ENCODE data around the gene PPP1R36.

Gene PPP1R36

GRCh38 chr14:64549791-64550620, at the start of gene PPP1R36:
Gene PPP1R36 (plus strand): TSS chr14:64549961. CDS start chr14:64549998, 37 bp downstream.
- no peak for TF ChIP-seq GATA2 (IDR thresholded peaks at IDR 0.05; ENCODE audit: low read depth, low read length)
- TF ChIP-seq GATA3 (IDR thresholded peaks at IDR 0.05; ENCODE audit: low read depth, low read length): no peak

- TF ChIP-seq GATA3 (IDR thresholded peaks at IDR 0.05; ENCODE audit: low read depth, low read length) (no peak), GATA2 (IDR thresholded peaks at IDR 0.05; ENCODE audit: low read depth, low read length) (no peak)
These were observed 49.7 kb upstream of the PPP1R36 start for GRCh38 chr14:64500088-64500487.

- peak; percentile 91 for TF ChIP-seq GATA2 (IDR thresholded peaks at IDR 0.05; ENCODE audit: low read depth, low read length)
- peak; percentile 68; the same call in 1 of the 2 replicates for TF ChIP-seq GATA3 (IDR thresholded peaks at IDR 0.05; ENCODE audit: low read depth, low read length)
These were observed 48.2 kb upstream of the PPP1R36 start for GRCh38 chr14:64501411-64502171.

- no peak for TF ChIP-seq GATA3 (IDR thresholded peaks at IDR 0.05; ENCODE audit: low read depth, low read length)
- TF ChIP-seq GATA2 (IDR thresholded peaks at IDR 0.05; ENCODE audit: low read depth, low read length): no peak
These were observed 47.3 kb upstream of the PPP1R36 start for GRCh38 chr14:64502456-64502855.

- TF ChIP-seq GATA2 (IDR thresholded peaks at IDR 0.05; ENCODE audit: low read depth, low read length) (no peak), GATA3 (IDR thresholded peaks at IDR 0.05; ENCODE audit: low read depth, low read length) (no peak)
These were observed 46.8 kb upstream of the PPP1R36 start for GRCh38 chr14:64502887-64503433.

- TF ChIP-seq GATA3 (IDR thresholded peaks at IDR 0.05; ENCODE audit: low read depth, low read length): no peak
- no peak for TF ChIP-seq GATA2 (IDR thresholded peaks at IDR 0.05; ENCODE audit: low read depth, low read length)
These were observed 46.1 kb upstream of the PPP1R36 start, which contains the start of gene ZBTB25 for GRCh38 chr14:64503434-64504309. Gene ZBTB25 (minus strand): TSS chr14:64503838. CDS start chr14:64490533, 13,305 bp downstream.

- no peak for TF ChIP-seq GATA3 (IDR thresholded peaks at IDR 0.05; ENCODE audit: low read depth, low read length)
- TF ChIP-seq GATA2 (IDR thresholded peaks at IDR 0.05; ENCODE audit: low read depth, low read length): no peak
These were observed 45.4 kb upstream of the PPP1R36 start, which contains the start of gene ZBTB1 for GRCh38 chr14:64504310-64504896. Gene ZBTB1 (plus strand): TSS chr14:64504770. CDS start chr14:64521505, 16,735 bp downstream.

GRCh38 chr14:64504897-64505794, 44.6 kb upstream of the PPP1R36 start:
- TF ChIP-seq GATA3 (IDR thresholded peaks at IDR 0.05; ENCODE audit: low read depth, low read length) (no peak), GATA2 (IDR thresholded peaks at IDR 0.05; ENCODE audit: low read depth, low read length) (no peak)

GRCh38 chr14:64506721-64507120, 43.0 kb upstream of the PPP1R36 start:
- TF ChIP-seq GATA2 (IDR thresholded peaks at IDR 0.05; ENCODE audit: low read depth, low read length): no peak
- TF ChIP-seq GATA3 (IDR thresholded peaks at IDR 0.05; ENCODE audit: low read depth, low read length): no peak

GRCh38 chr14:64507376-64508156, 42.2 kb upstream of the PPP1R36 start:
- TF ChIP-seq GATA3 (IDR thresholded peaks at IDR 0.05; ENCODE audit: low read depth, low read length): no peak
- TF ChIP-seq GATA2 (IDR thresholded peaks at IDR 0.05; ENCODE audit: low read depth, low read length): no peak

- TF ChIP-seq GATA2 (IDR thresholded peaks at IDR 0.05; ENCODE audit: low read depth, low read length) (no peak), GATA3 (IDR thresholded peaks at IDR 0.05; ENCODE audit: low read depth, low read length) (no peak)
These were observed 41.5 kb upstream of the PPP1R36 start for GRCh38 chr14:64508215-64508776.
